SK-N-MC (cell line): Measurements from ENCODE around the gene ITGAV.

Source experiments
- EZH2 ChIP-seq: fragments of 200-600 bp; sonication (generic); IDR thresholded peaks from one replicate; pipeline ENCODE4 v1.6.1; 2017; ENCODE audit warnings: antibody characterized with exemption
- FOXP2 ChIP-seq: optimal IDR thresholded peaks from 2 replicates; pipeline ENCODE3; 2011; ENCODE audit warnings: mild to moderate bottlenecking, moderate library complexity; ENCODE audit not compliant: insufficient read depth; ENCODE audit errors: extremely low read length, control extremely low read depth
- POLR2AphosphoS5 ChIP-seq: IDR thresholded peaks from 2 replicates; pipeline ENCODE4 v1.6.1; 2012; ENCODE audit warnings: mild to moderate bottlenecking, low read depth, low read length, borderline replicate concordance

DNA sequence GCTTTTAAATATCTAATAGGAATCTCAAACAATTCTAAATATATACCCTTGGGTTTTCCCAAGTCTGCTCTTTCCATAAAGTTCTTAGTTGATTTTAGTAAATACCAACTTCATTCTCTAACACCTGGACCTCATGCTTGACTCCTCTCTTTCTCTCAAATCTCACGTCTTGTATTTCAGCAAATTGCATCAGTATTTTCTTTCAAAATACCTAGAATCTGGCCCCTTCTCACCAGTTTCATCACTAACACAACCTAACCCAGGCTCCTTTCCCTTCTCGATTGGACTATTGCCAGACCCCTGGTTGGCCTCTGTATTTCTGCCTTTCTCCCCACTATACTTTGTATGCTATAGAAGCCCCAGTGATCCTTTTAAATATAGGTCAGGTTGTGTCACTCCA is 81.0 kb downstream of the ITGAV start:
- TF ChIP-seq POLR2AphosphoS5 (no peak), EZH2 (no peak), FOXP2 (no peak)
